H9 (cell line): ENCODE data around the gene DIPK1B. TPM values are rescaled to one million over a fixed set of nuclear protein-coding genes. Genes with fewer than 3 reads are reported as not detected.

ENCODE experiments used
- DNase-seq: peaks from one replicate; pipeline ENCODE4 v3.0.0-alpha.2; 2017
- H2AFZ ChIP-seq: one replicate; pipeline ENCODE4 v1.6.1; 2013; ENCODE audit warnings: mild to moderate bottlenecking, low read length, control low read depth, moderate library complexity
- H2AK5ac ChIP-seq: 2 replicates; pipeline ENCODE4 v1.6.1; 2013; ENCODE audit warnings: low read length, control low read depth, mixed read lengths; ENCODE audit not compliant: insufficient read length
- H2BK120ac ChIP-seq: one replicate; pipeline ENCODE4 v1.6.1; 2013; ENCODE audit warnings: low read depth, mild to moderate bottlenecking, low read length, control low read depth, inconsistent platforms; ENCODE audit not compliant: poor library complexity, severe bottlenecking
- H2BK12ac ChIP-seq: 2 replicates; pipeline ENCODE4 v1.6.1; 2013; ENCODE audit warnings: low read length, control low read depth, mixed read lengths, low read depth; ENCODE audit not compliant: insufficient read length
- H2BK15ac ChIP-seq: 2 replicates; pipeline ENCODE4 v1.6.1; 2013; ENCODE audit warnings: low read depth, low read length, control low read depth
- H2BK20ac ChIP-seq: one replicate; pipeline ENCODE4 v1.6.1; 2013; ENCODE audit warnings: low read depth, mild to moderate bottlenecking, low read length, control low read depth, inconsistent platforms; ENCODE audit not compliant: poor library complexity, severe bottlenecking
- H2BK5ac ChIP-seq: 2 replicates; pipeline ENCODE4 v1.6.1; 2013; ENCODE audit warnings: low read length, control low read depth, mixed read lengths; ENCODE audit not compliant: insufficient read length
- H3K14ac ChIP-seq: 2 replicates; pipeline ENCODE4 v1.6.1; 2013; ENCODE audit warnings: low read length, control low read depth; ENCODE audit not compliant: insufficient read depth
- H3K18ac ChIP-seq: 2 replicates; pipeline ENCODE4 v1.6.1; 2013; ENCODE audit warnings: low read depth, mild to moderate bottlenecking, mixed read lengths, low read length, control low read depth; ENCODE audit not compliant: insufficient read length
- H3K23ac ChIP-seq: 2 replicates; pipeline ENCODE4 v1.6.1; 2013; ENCODE audit warnings: low read length, control low read depth, mixed read lengths, low read depth; ENCODE audit not compliant: insufficient read length
- H3K23me2 ChIP-seq: 2 replicates; pipeline ENCODE4 v1.6.1; 2013; ENCODE audit warnings: low read depth, mild to moderate bottlenecking, mixed read lengths, low read length, control low read depth; ENCODE audit not compliant: insufficient read length, poor library complexity, severe bottlenecking
- H3K27ac ChIP-seq: 2 replicates; pipeline ENCODE4 v1.5.1; 2013; ENCODE audit warnings: low read length, control low read depth, mixed read lengths, low read depth; ENCODE audit not compliant: insufficient read length
- H3K27me3 ChIP-seq: 2 replicates; pipeline ENCODE4 v1.6.1; 2013; ENCODE audit warnings: low read length, control low read depth, inconsistent platforms; ENCODE audit not compliant: insufficient read depth
- H3K4ac ChIP-seq: 2 replicates; pipeline ENCODE4 v1.6.1; 2013; ENCODE audit warnings: low read depth, mild to moderate bottlenecking, control low read depth, inconsistent platforms, low read length, moderate library complexity
- H3K4me1 ChIP-seq: 2 replicates; pipeline ENCODE4 v1.6.1; 2013; ENCODE audit warnings: low read length, control low read depth, inconsistent platforms; ENCODE audit not compliant: insufficient read depth
- H3K4me2 ChIP-seq: 2 replicates; pipeline ENCODE4 v1.6.1; 2013; ENCODE audit warnings: low read length, control low read depth, mixed read lengths; ENCODE audit not compliant: insufficient read length, insufficient read depth
- H3K56ac ChIP-seq: 2 replicates; pipeline ENCODE4 v1.6.1; 2013; ENCODE audit warnings: low read depth, mild to moderate bottlenecking, mixed read lengths, low read length, control low read depth; ENCODE audit not compliant: insufficient read length
- H3K79me1 ChIP-seq: 2 replicates; pipeline ENCODE4 v1.6.1; 2013; ENCODE audit warnings: low read depth, mild to moderate bottlenecking, moderate library complexity, low read length, control low read depth, inconsistent platforms; ENCODE audit not compliant: insufficient read depth, poor library complexity, severe bottlenecking
- H3K79me2 ChIP-seq: 2 replicates; pipeline ENCODE4 v1.6.1; 2013; ENCODE audit warnings: low read length, control low read depth, inconsistent platforms; ENCODE audit not compliant: insufficient read depth
- H3K9ac ChIP-seq: 2 replicates; pipeline ENCODE4 v1.6.1; 2013; ENCODE audit warnings: low read length, control low read depth, mixed read lengths; ENCODE audit not compliant: insufficient read length; ENCODE audit errors: extremely low read depth
- H3K9me3 ChIP-seq: one replicate; pipeline ENCODE4 v1.6.1; 2013; ENCODE audit warnings: low read depth, low read length, inconsistent platforms; ENCODE audit not compliant: control insufficient read depth
- H3T11ph ChIP-seq: one replicate; pipeline ENCODE4 v1.6.1; 2013; ENCODE audit warnings: mild to moderate bottlenecking, low read length, control low read depth, inconsistent platforms
- H4K20me1 ChIP-seq: one replicate; pipeline ENCODE4 v1.6.1; 2013; ENCODE audit not compliant: control insufficient read depth, insufficient read length, insufficient read depth
- H4K5ac ChIP-seq: 2 replicates; pipeline ENCODE4 v1.6.1; 2013; ENCODE audit warnings: low read depth, mild to moderate bottlenecking, mixed read lengths, low read length, control low read depth; ENCODE audit not compliant: insufficient read length
- H4K8ac ChIP-seq: replicated peaks from 2 replicates; pipeline ENCODE4 v1.6.1; 2013; ENCODE audit warnings: low read length, control low read depth, mixed read lengths, low read depth; ENCODE audit not compliant: insufficient read length
- H4K91ac ChIP-seq: 2 replicates; pipeline ENCODE4 v1.6.1; 2013; ENCODE audit warnings: low read depth, mild to moderate bottlenecking, moderate library complexity, mixed read lengths, low read length, control low read depth; ENCODE audit not compliant: insufficient read length
- H3K27ac Mint-ChIP-seq, 3 experiments: 2 replicates in 2 of 3; 3 replicates in 1 of 3; pipeline ENCODE4 v1.8.0; 2020 to 2021; ENCODE audit warnings: mixed read lengths in 3 of 3, mild to moderate bottlenecking in 1 of 3, moderate library complexity in 1 of 3
- H3K27me3 Mint-ChIP-seq: 2 replicates; pipeline ENCODE4 v1.8.0; 2021; ENCODE audit warnings: low read depth, mild to moderate bottlenecking, moderate library complexity, mixed read lengths
- H3K36me3 Mint-ChIP-seq, 3 experiments: 2 replicates in 2 of 3; 3 replicates in 1 of 3; pipeline ENCODE4 v1.8.0; 2020 to 2021; ENCODE audit warnings: low read depth in 3 of 3, mixed read lengths in 3 of 3; ENCODE audit not compliant: insufficient read depth in 1 of 3
- H3K4me1 Mint-ChIP-seq, 2 experiments: 2 replicates each; pipeline ENCODE4 v1.8.0; 2020; ENCODE audit warnings: mixed read lengths in 2 of 2
- H3K4me3 Mint-ChIP-seq, 2 experiments: 2 replicates in 1 of 2; 3 replicates in 1 of 2; pipeline ENCODE4 v1.8.0; 2020 to 2021; ENCODE audit warnings: mild to moderate bottlenecking in 2 of 2, mixed read lengths in 2 of 2, moderate library complexity in 1 of 2
- H3K9me3 Mint-ChIP-seq, 2 experiments: 2 replicates in 1 of 2; 3 replicates in 1 of 2; pipeline ENCODE4 v1.8.0; 2020; ENCODE audit warnings: mild to moderate bottlenecking in 2 of 2, mixed read lengths in 2 of 2, moderate library complexity in 1 of 2
- WGBS: extraction: QIAGEN DNeasy Blood & Tissue Kit; methylation state at CpG from one replicate; pipeline ENCODE4 v1.1.7; 2013; ENCODE audit warnings: missing lambda C conversion rate, low lambda C conversion rate, mixed read lengths; ENCODE audit not compliant: insufficient read length; ENCODE audit errors: extremely low coverage; 5-methylcytosine and 5-hydroxymethylcytosine counted together
- total RNA-seq: library from RNA; stranded (reverse); gene quantifications from 2 replicates; pipeline ENCODE4 v1.2.1, GENCODE V29; 2021
- TF ChIP-seq, protein P1 (sequence below): fragments of 200-600 bp; sonication (generic); conservative IDR thresholded peaks from 3 replicates; pipeline ENCODE4 v1.8.0; 2021; ENCODE audit warnings: antibody characterized with exemption, mild to moderate bottlenecking

Gene DIPK1B
- total RNA-seq, 1 experiment from 2014 or later, result 40.3 TPM

GRCh38 chr9:136681945-136682699, 30.2 kb upstream of the DIPK1B start:
- DNase-seq, result no peak
- Histone ChIP-seq H2AFZ (no peak overlapping the region), H4K20me1 (no peaks in the 10 kb centered on the region), H2BK120ac (no peak overlapping the region), H4K8ac (no peak overlapping the region), H2AK5ac (no peak overlapping the region), H3K4ac (no peak overlapping the region), H3K9ac (no peak overlapping the region), H3K79me2 (no peaks in the 10 kb centered on the region; the same call in 1 of the 2 replicates), H2BK12ac (no peak overlapping the region), H2BK5ac (no peak overlapping the region), H2BK20ac (no peak overlapping the region), H3K4me1 (no peaks in the 10 kb centered on the region; the same call in 1 of the 2 replicates), H4K5ac (no peak overlapping the region), H3K23me2 (peaks cover 7% of the 10 kb centered on the region), H3K4me2 (no peak overlapping the region), H3K18ac (no peak overlapping the region), H3K56ac (no peak overlapping the region), H3K27me3 (no peaks in the 10 kb centered on the region), H3K27ac (no peak overlapping the region), H3K9me3 (no peaks in the 10 kb centered on the region), H3T11ph (no peak overlapping the region), H4K91ac (no peak overlapping the region), H3K79me1 (peaks cover 4% of the 10 kb centered on the region), H3K14ac (peak overlapping the region; percentile 8; the same call in 1 of the 2 replicates), H2BK15ac (no peak overlapping the region), H3K23ac (no peak overlapping the region)
- Mint-ChIP-seq H3K27me3 (peaks cover 3% of the 10 kb centered on the region), H3K4me1 (peaks cover 0 to 13% of the 10 kb centered on the region in 2 experiments; a peak in 3 of 4 replicates), H3K27ac (no peak overlapping the region), H3K9me3 (no peaks in the 10 kb centered on the region), H3K36me3 (no peaks in the 10 kb centered on the region), H3K4me3 (no peak overlapping the region)
- no CpG with 5 or more reads among the region's 20 CpGs for WGBS
- TF ChIP-seq, protein P1, sequence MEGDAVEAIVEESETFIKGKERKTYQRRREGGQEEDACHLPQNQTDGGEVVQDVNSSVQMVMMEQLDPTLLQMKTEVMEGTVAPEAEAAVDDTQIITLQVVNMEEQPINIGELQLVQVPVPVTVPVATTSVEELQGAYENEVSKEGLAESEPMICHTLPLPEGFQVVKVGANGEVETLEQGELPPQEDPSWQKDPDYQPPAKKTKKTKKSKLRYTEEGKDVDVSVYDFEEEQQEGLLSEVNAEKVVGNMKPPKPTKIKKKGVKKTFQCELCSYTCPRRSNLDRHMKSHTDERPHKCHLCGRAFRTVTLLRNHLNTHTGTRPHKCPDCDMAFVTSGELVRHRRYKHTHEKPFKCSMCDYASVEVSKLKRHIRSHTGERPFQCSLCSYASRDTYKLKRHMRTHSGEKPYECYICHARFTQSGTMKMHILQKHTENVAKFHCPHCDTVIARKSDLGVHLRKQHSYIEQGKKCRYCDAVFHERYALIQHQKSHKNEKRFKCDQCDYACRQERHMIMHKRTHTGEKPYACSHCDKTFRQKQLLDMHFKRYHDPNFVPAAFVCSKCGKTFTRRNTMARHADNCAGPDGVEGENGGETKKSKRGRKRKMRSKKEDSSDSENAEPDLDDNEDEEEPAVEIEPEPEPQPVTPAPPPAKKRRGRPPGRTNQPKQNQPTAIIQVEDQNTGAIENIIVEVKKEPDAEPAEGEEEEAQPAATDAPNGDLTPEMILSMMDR, result no peak
